Activated B cell treated with CpG ODN at 0.5 μM for 24 hours (primary cell): ENCODE results near the gene RNF40. TPM values are rescaled to one million over a fixed set of nuclear protein-coding genes. Genes with fewer than 3 reads are reported as not detected.

Experiments
- ATAC-seq: fragments of 200-7000 bp; cut with Tn5 transposase; one replicate; pipeline ENCODE4 v1.10.0; 2021; ENCODE audit warnings: low read depth, mild to moderate bottlenecking, moderate library complexity
- CTCF ChIA-PET: fragments of 350-600 bp; sonication (Branson Sonifier 250); formaldehyde crosslinking; loops from one replicate; lab custom pipeline; 2021; ENCODE audit warnings: antibody characterized with exemption; lab: Charles Lee
- POLR2A ChIA-PET: fragments of 350-600 bp; sonication (Branson Sonifier 250); formaldehyde crosslinking; loops from one replicate; lab custom pipeline; 2021; ENCODE audit warnings: antibody characterized with exemption; lab: Charles Lee
- DNase-seq: peaks from one replicate; pipeline ENCODE4 v3.0.0; 2022
- H3K27ac Mint-ChIP-seq: one replicate; pipeline ENCODE4 v1.8.0; 2020; ENCODE audit warnings: mixed read lengths
- H3K27me3 Mint-ChIP-seq: one replicate; pipeline ENCODE4 v1.8.0; 2021; ENCODE audit warnings: mixed read lengths
- H3K36me3 Mint-ChIP-seq: one replicate; pipeline ENCODE4 v1.8.0; 2021; ENCODE audit warnings: low read depth, mixed read lengths
- H3K4me1 Mint-ChIP-seq: one replicate; pipeline ENCODE4 v1.8.0; 2021; ENCODE audit warnings: mixed read lengths
- H3K4me3 Mint-ChIP-seq: one replicate; pipeline ENCODE4 v1.8.0; 2020; ENCODE audit warnings: mild to moderate bottlenecking, mixed read lengths
- H3K9me3 Mint-ChIP-seq: one replicate; pipeline ENCODE4 v1.8.0; 2020; ENCODE audit warnings: mixed read lengths
- CTCF ChIP-seq: fragments of 200-600 bp; IDR thresholded peaks from one replicate; pipeline ENCODE4 v1.8.0; 2022; ENCODE audit warnings: antibody characterized with exemption, mild to moderate bottlenecking
- intact Hi-C: fragments of 100-400 bp; cut with micrococcal nuclease; formaldehyde crosslinking; loops from one replicate; pipeline ENCODE4 v1.15.1; 2024
- total RNA-seq: library from RNA; stranded (reverse); gene quantifications from 2 replicates; pipeline ENCODE4 v1.2.3, GENCODE V29; 2022

Gene RNF40
- total RNA-seq, 1 donor from 2014 or later, result 117 TPM

GRCh38 chr16:30766933-30767284 lies 4.8 kb downstream of the RNF40 start:
- no peak overlapping the region for H3K4me3 Mint-ChIP-seq
- no peaks in the 10 kb centered on the region for H3K27me3 Mint-ChIP-seq
- H3K27ac Mint-ChIP-seq, result no peak overlapping the region
- ATAC-seq (no peak), DNase-seq (no peak)
- CTCF ChIA-PET, result no interaction called here
- peaks cover 41% of the 10 kb centered on the region for H3K4me1 Mint-ChIP-seq
- peaks cover 93% of the 10 kb centered on the region for H3K36me3 Mint-ChIP-seq
- no peaks in the 10 kb centered on the region for H3K9me3 Mint-ChIP-seq
- intact Hi-C loops, result no loop called here
- POLR2A ChIA-PET, result interaction anchor here (0.8 to 1.5 kb wide), 2 partner anchors 19 to 39 kb away, joined by 3 to 4 read pairs; no protein-coding TSS in a partner anchor
- no peak for TF ChIP-seq CTCF

- Mint-ChIP-seq H3K9me3 (no peaks in the 10 kb centered on the region), H3K36me3 (peaks cover 94% of the 10 kb centered on the region), H3K27me3 (no peaks in the 10 kb centered on the region), H3K4me3 (no peak overlapping the region), H3K27ac (peak overlapping the region; percentile 56), H3K4me1 (peaks cover 36% of the 10 kb centered on the region)
- DNase-seq (no peak), ATAC-seq (peak; percentile 80)
- intact Hi-C loops, result no loop called here
- ChIA-PET CTCF (no interaction called here), POLR2A (interaction anchor here (0.7 to 1.5 kb wide), 2 partner anchors 20 to 38 kb away, joined by 3 to 4 read pairs; partner anchors contain the start of gene PHKG2)
- TF ChIP-seq CTCF, result no peak
Observed at GRCh38 chr16:30767767-30768465, 5.8 kb downstream of the RNF40 start.

GRCh38 chr16:30768583-30769181 lies 6.6 kb downstream of the RNF40 start:
- CTCF ChIA-PET, result no interaction called here
- no peaks in the 10 kb centered on the region for H3K9me3 Mint-ChIP-seq
- H3K36me3 Mint-ChIP-seq, result peaks cover 95% of the 10 kb centered on the region
- H3K4me1 Mint-ChIP-seq, result peaks cover 30% of the 10 kb centered on the region
- DNase-seq, result no peak
- H3K4me3 Mint-ChIP-seq, result no peak overlapping the region
- H3K27ac Mint-ChIP-seq, result no peak overlapping the region
- no peaks in the 10 kb centered on the region for H3K27me3 Mint-ChIP-seq
- POLR2A ChIA-PET, result no interaction called here
- intact Hi-C loops, result no loop called here
- TF ChIP-seq CTCF, result no peak
- ATAC-seq, result no peak

- no peaks in the 10 kb centered on the region for H3K9me3 Mint-ChIP-seq
- ATAC-seq (peak; percentile 64), DNase-seq (no peak)
- H3K36me3 Mint-ChIP-seq, result peaks cover 95% of the 10 kb centered on the region
- CTCF ChIA-PET, result no interaction called here
- H3K27ac Mint-ChIP-seq, result no peak overlapping the region
- POLR2A ChIA-PET, result interaction anchor here (0.6 to 1.0 kb wide), 4 partner anchors 21 to 900 kb away, joined by 3 to 10 read pairs (median 4); partner anchors contain the start of gene PHKG2
- intact Hi-C loops, result loop anchor here (5.0 kb wide), 1 partner anchor 38 kb away; no protein-coding TSS in a partner anchor
- H3K27me3 Mint-ChIP-seq, result no peaks in the 10 kb centered on the region
- H3K4me3 Mint-ChIP-seq, result no peak overlapping the region
- no peak for TF ChIP-seq CTCF
- peaks cover 29% of the 10 kb centered on the region for H3K4me1 Mint-ChIP-seq
Observed at GRCh38 chr16:30769379-30770089, 7.4 kb downstream of the RNF40 start.

GRCh38 chr16:30771726-30772125 lies 9.6 kb downstream of the RNF40 start:
- no peak for DNase-seq
- Mint-ChIP-seq H3K36me3 (peaks cover 77% of the 10 kb centered on the region), H3K27me3 (no peaks in the 10 kb centered on the region), H3K9me3 (no peaks in the 10 kb centered on the region), H3K27ac (no peak overlapping the region), H3K4me1 (peaks cover 42% of the 10 kb centered on the region), H3K4me3 (no peak overlapping the region)
- no peak for TF ChIP-seq CTCF
- ChIA-PET POLR2A (no interaction called here), CTCF (no interaction called here)
- no peak for ATAC-seq
- intact Hi-C loops, result loop anchor here (5.0 kb wide), 1 partner anchor 36 kb away; no protein-coding TSS in a partner anchor
